Neural cell (in vitro differentiated cells): ENCODE measurements around the gene ZNF618. TPM values are rescaled to one million over a fixed set of nuclear protein-coding genes. Genes with fewer than 3 reads are reported as not detected.

Source experiments
- H2AFZ ChIP-seq: fragments of 200-600, 300-800 bp; sonication (generic), shearing (Covaris generic); 2 replicates; pipeline ENCODE4 v1.6.0; 2014; ENCODE audit warnings: low read depth, mild to moderate bottlenecking, antibody characterized with exemption, low read length, moderate library complexity
- H3F3A ChIP-seq: fragments of 200-600 bp; shearing (Covaris generic); 2 replicates; pipeline ENCODE4 v1.6.1; 2016; ENCODE audit warnings: mild to moderate bottlenecking, moderate library complexity, mixed read lengths, antibody characterized with exemption, low read length; ENCODE audit not compliant: insufficient read depth, poor library complexity, severe bottlenecking
- H3K27ac ChIP-seq: fragments of 200-600, 300-800 bp; sonication (generic), shearing (Covaris generic); 2 replicates; pipeline ENCODE4 v1.5.1; 2014; ENCODE audit warnings: mild to moderate bottlenecking, low read length, moderate library complexity
- H3K27me3 ChIP-seq: fragments of 300-800, 200-600 bp; sonication (generic), shearing (Covaris generic); 2 replicates; pipeline ENCODE4 v1.6.0; 2014; ENCODE audit warnings: mild to moderate bottlenecking, low read depth, low read length, moderate library complexity; ENCODE audit not compliant: insufficient read depth
- H3K36me3 ChIP-seq: fragments of 300-800, 200-600 bp; sonication (generic), shearing (Covaris generic); 2 replicates; pipeline ENCODE4 v1.5.1; 2014; ENCODE audit warnings: mild to moderate bottlenecking, antibody characterized with exemption, low read length, moderate library complexity; ENCODE audit not compliant: insufficient read depth
- H3K4me2 ChIP-seq: fragments of 300-800, 200-600 bp; sonication (generic), shearing (Covaris generic); 2 replicates; pipeline ENCODE4 v1.6.0; 2014; ENCODE audit warnings: mild to moderate bottlenecking, low read length
- H3K4me3 ChIP-seq: fragments of 300-800, 200-600 bp; sonication (generic), shearing (Covaris generic); 2 replicates; pipeline ENCODE4 v1.5.1; 2014; ENCODE audit warnings: mild to moderate bottlenecking, low read length, moderate library complexity
- H3K79me2 ChIP-seq: fragments of 200-600 bp; shearing (Covaris generic); replicated peaks from 2 replicates; pipeline ENCODE4 v1.6.0; 2014; ENCODE audit warnings: mild to moderate bottlenecking, low read length, moderate library complexity; ENCODE audit not compliant: insufficient read depth
- H3K9ac ChIP-seq: fragments of 300-800, 200-600 bp; sonication (generic), shearing (Covaris generic); 2 replicates; pipeline ENCODE4 v1.6.1; 2016; ENCODE audit warnings: mild to moderate bottlenecking, low read length, mixed read lengths
- H3K9me2 ChIP-seq: fragments of 200-600 bp; shearing (Covaris generic); 2 replicates; pipeline ENCODE4 v1.6.1; 2016; ENCODE audit warnings: mild to moderate bottlenecking, low read length, mixed read lengths; ENCODE audit not compliant: insufficient read depth
- H3K9me3 ChIP-seq: fragments of 200-600, 300-800 bp; sonication (generic), shearing (Covaris generic); 2 replicates; pipeline ENCODE4 v1.6.1; 2016; ENCODE audit warnings: mild to moderate bottlenecking, mixed run types, low read length, moderate library complexity, mixed read lengths
- H4K20me1 ChIP-seq: fragments of 200-600 bp; shearing (Covaris generic); 2 replicates; pipeline ENCODE4 v1.6.1; 2016; ENCODE audit warnings: mild to moderate bottlenecking, mixed run types; ENCODE audit not compliant: insufficient read depth
- EP300 ChIP-seq: fragments of 450-650 bp; conservative IDR thresholded peaks from 2 replicates; pipeline ENCODE4 v1.6.1; 2014; ENCODE audit warnings: antibody characterized with exemption, mild to moderate bottlenecking, moderate library complexity; ENCODE audit not compliant: poor library complexity, severe bottlenecking
- EZH2 ChIP-seq: fragments of 200-600, 300-800 bp; shearing (Covaris generic), sonication (generic); IDR thresholded peaks from 2 replicates; pipeline ENCODE4 v1.6.1; 2014; ENCODE audit warnings: antibody characterized with exemption, low read length, borderline replicate concordance, mild to moderate bottlenecking; ENCODE audit not compliant: insufficient read depth, poor library complexity, severe bottlenecking
- MXI1 ChIP-seq: fragments of 450-650 bp; conservative IDR thresholded peaks from 2 replicates; pipeline ENCODE4 v1.6.1; 2014; ENCODE audit warnings: antibody characterized with exemption, mild to moderate bottlenecking; ENCODE audit not compliant: poor library complexity, severe bottlenecking
- POLR2AphosphoS5 ChIP-seq: IDR thresholded peaks from 2 replicates; pipeline ENCODE4 v1.6.1; 2012
- RAD21 ChIP-seq: fragments of 450-650 bp; conservative IDR thresholded peaks from 2 replicates; pipeline ENCODE4 v1.6.1; 2014; ENCODE audit warnings: antibody characterized with exemption, mild to moderate bottlenecking, moderate library complexity
- SMC3 ChIP-seq: fragments of 450-650 bp; conservative IDR thresholded peaks from 2 replicates; pipeline ENCODE4 v1.6.1; 2014; ENCODE audit warnings: antibody characterized with exemption, mild to moderate bottlenecking, moderate library complexity; ENCODE audit not compliant: poor library complexity
- TAF1 ChIP-seq: IDR thresholded peaks from 2 replicates; pipeline ENCODE4 v1.6.1; 2012; ENCODE audit warnings: low read depth
- polyA plus RNA-seq: library from polyadenylated mRNA; depleted of rRNA; stranded (reverse); fragments of >200 nt; gene quantifications from 2 replicates; pipeline ENCODE4 v1.2.3, GENCODE V29; 2014
- TF ChIP-seq, protein P1 (sequence below): IDR thresholded peaks from 2 replicates; pipeline ENCODE4 v1.6.1; 2012; ENCODE audit warnings: borderline replicate concordance
- TF ChIP-seq, protein P2 (sequence below): fragments of 450-650 bp; IDR thresholded peaks from 2 replicates; pipeline ENCODE4 v1.5.1; 2014; ENCODE audit warnings: antibody characterized with exemption, mild to moderate bottlenecking, moderate library complexity; ENCODE audit not compliant: poor library complexity, severe bottlenecking

Gene ZNF618
- polyA plus RNA-seq, 1 donor from 2014 or later, result 7.1 TPM

- Histone ChIP-seq H4K20me1 (no peaks in the 10 kb centered on the region), H3K36me3 (no peaks in the 10 kb centered on the region), H3K9me3 (peaks cover 12% of the 10 kb centered on the region), H3K27ac (no peak overlapping the region), H3K9me2 (no peaks in the 10 kb centered on the region), H3K79me2 (peaks cover 65% of the 10 kb centered on the region), H3F3A (no peaks in the 10 kb centered on the region), H3K4me2 (no peak overlapping the region), H3K9ac (no peak overlapping the region), H3K4me3 (no peak overlapping the region), H2AFZ (no peak overlapping the region), H3K27me3 (no peaks in the 10 kb centered on the region)
- TF ChIP-seq RAD21 (no peak), EZH2 (no peak), EP300 (no peak), SMC3 (no peak), MXI1 (no peak), TAF1 (no peak), POLR2AphosphoS5 (no peak)
- TF ChIP-seq, protein P1, sequence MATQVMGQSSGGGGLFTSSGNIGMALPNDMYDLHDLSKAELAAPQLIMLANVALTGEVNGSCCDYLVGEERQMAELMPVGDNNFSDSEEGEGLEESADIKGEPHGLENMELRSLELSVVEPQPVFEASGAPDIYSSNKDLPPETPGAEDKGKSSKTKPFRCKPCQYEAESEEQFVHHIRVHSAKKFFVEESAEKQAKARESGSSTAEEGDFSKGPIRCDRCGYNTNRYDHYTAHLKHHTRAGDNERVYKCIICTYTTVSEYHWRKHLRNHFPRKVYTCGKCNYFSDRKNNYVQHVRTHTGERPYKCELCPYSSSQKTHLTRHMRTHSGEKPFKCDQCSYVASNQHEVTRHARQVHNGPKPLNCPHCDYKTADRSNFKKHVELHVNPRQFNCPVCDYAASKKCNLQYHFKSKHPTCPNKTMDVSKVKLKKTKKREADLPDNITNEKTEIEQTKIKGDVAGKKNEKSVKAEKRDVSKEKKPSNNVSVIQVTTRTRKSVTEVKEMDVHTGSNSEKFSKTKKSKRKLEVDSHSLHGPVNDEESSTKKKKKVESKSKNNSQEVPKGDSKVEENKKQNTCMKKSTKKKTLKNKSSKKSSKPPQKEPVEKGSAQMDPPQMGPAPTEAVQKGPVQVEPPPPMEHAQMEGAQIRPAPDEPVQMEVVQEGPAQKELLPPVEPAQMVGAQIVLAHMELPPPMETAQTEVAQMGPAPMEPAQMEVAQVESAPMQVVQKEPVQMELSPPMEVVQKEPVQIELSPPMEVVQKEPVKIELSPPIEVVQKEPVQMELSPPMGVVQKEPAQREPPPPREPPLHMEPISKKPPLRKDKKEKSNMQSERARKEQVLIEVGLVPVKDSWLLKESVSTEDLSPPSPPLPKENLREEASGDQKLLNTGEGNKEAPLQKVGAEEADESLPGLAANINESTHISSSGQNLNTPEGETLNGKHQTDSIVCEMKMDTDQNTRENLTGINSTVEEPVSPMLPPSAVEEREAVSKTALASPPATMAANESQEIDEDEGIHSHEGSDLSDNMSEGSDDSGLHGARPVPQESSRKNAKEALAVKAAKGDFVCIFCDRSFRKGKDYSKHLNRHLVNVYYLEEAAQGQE, result no peak
- TF ChIP-seq, protein P2, sequence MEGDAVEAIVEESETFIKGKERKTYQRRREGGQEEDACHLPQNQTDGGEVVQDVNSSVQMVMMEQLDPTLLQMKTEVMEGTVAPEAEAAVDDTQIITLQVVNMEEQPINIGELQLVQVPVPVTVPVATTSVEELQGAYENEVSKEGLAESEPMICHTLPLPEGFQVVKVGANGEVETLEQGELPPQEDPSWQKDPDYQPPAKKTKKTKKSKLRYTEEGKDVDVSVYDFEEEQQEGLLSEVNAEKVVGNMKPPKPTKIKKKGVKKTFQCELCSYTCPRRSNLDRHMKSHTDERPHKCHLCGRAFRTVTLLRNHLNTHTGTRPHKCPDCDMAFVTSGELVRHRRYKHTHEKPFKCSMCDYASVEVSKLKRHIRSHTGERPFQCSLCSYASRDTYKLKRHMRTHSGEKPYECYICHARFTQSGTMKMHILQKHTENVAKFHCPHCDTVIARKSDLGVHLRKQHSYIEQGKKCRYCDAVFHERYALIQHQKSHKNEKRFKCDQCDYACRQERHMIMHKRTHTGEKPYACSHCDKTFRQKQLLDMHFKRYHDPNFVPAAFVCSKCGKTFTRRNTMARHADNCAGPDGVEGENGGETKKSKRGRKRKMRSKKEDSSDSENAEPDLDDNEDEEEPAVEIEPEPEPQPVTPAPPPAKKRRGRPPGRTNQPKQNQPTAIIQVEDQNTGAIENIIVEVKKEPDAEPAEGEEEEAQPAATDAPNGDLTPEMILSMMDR, result no peak
Measured at GRCh38 chr9:113903514-113904077, 27.5 kb downstream of the ZNF618 start.

- Histone ChIP-seq H3K4me2 (no peak overlapping the region), H3K79me2 (peaks cover 59% of the 10 kb centered on the region), H3K9me2 (no peaks in the 10 kb centered on the region), H3F3A (no peaks in the 10 kb centered on the region), H2AFZ (no peak overlapping the region), H4K20me1 (no peaks in the 10 kb centered on the region), H3K27me3 (no peaks in the 10 kb centered on the region), H3K36me3 (no peaks in the 10 kb centered on the region), H3K9me3 (peaks cover 5% of the 10 kb centered on the region), H3K4me3 (no peak overlapping the region), H3K9ac (no peak overlapping the region), H3K27ac (no peak overlapping the region)
- TF ChIP-seq SMC3 (no peak), TAF1 (no peak), POLR2AphosphoS5 (no peak), EP300 (no peak), RAD21 (no peak), EZH2 (no peak)
- TF ChIP-seq, protein P2, result no peak
Measured at GRCh38 chr9:113906411-113907110, 30.5 kb downstream of the ZNF618 start.
